SIG-M5 treated with dmso at 0.1 percent for 504 hours (cell line): ENCODE results near the gene LTBP1.
"Not testable (repeated sequence)": the region's sequence is repeated elsewhere in the genome, so short reads cannot be mapped to it uniquely, and the experiment has no call there.

Source experiments
- DNase-seq: peaks from one replicate; lab custom pipeline; 2025; ENCODE audit not compliant: unreplicated experiment; lab: John Stamatoyannopoulos, UW

LTBP1 gene

DNA sequence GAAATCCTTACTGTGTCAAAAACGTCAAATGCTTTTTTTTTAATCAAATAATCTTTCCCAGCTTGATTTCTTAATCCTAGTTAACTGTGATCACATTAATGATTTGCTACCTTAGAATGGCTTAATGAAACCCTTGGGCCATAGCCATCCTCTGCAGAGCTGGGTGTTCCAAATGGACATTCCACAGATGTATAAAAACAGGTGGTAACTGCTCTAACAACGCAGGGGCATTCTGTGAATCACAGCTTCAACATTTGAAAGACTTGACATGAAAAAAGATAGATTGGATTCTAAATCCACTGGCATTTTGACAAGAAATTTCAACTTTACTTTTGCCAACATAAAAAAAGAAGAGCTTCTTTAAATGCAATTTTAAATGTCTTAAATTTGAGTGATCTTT lies 459.9 kb downstream of the LTBP1 start:
- DNase-seq, result no peak

DNA sequence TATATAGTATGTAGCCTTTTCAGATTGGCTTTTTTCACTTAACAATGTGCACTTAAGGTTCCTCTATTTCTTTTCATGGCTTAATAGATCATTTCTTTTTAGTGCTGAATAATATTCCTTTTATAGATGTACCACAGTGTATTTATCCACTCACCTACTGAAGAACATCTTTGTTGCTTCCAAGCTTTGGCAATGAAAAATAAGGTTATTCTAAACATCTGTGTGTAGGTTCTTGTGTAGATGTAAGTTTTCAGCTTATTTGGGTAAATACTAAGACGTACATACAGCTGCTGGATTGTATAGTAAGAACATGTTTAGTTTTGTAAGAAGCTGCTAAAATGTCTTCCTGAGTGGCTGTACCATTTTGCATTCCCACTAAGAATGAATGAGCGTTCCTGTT lies 461.4 kb downstream of the LTBP1 start:
- DNase-seq, result no peak

DNA sequence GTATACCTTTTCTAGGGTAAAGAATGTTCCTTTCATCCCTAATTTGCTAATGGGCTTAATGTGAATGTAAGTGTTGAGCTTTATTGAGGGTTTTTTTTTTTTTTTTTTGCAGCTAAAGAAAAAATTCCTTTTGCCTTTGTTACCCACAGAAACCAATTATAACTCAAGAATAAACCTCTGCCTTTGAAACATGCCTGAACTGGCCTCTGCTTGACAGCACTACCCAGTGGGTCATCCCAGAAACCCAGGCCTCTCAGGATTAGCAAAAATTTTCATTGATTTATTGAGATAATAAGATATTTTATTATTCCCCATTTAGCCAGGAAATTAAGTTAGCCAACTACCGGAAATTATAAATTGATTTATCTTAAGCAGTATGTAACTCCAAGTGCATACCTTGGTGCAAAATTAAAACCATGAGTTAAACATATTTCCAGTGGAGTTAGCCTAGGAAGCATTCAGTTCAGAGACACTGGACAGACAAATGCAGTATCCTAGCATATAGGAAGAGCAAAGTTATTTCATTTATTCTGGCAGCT lies 462.7 kb downstream of the LTBP1 start:
- no peak for DNase-seq

- DNase-seq, result peak; percentile 55
Measured at GRCh38 chr2:33411765-33412164, 465.0 kb downstream of the LTBP1 start.

- DNase-seq, result peak; percentile 33
Measured at GRCh38 chr2:33412920-33413319, 466.2 kb downstream of the LTBP1 start.

DNA sequence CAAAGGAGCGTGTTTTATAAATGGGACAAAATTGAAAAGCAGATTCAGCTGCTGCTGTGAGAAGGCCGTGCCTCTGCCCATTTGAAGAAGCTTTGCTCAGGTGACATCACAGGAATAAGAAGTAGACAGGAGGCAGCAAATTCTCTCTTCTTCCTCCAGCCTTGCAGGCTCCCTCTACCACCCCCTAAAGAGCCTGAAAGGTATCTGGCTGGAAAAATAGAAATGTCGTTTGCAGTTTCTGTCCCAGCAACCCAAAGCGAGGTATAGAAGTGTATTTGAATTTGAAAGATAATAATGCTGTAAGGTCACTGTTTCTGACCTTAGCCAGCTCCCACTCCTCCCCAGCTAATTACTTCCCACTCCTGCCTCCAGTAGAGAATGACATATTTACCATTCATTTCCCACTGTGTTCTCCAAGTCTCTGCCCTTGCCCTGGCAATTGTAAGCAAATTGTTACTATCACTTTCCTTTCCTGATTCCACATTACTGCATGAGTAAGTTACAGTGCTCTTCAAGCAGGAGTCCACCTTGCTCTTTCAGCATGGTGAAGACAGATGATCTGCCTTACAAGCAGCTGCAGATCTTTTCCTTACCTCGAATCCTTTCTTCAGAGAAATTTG lies 472.9 kb downstream of the LTBP1 start:
- DNase-seq, result no peak

DNA sequence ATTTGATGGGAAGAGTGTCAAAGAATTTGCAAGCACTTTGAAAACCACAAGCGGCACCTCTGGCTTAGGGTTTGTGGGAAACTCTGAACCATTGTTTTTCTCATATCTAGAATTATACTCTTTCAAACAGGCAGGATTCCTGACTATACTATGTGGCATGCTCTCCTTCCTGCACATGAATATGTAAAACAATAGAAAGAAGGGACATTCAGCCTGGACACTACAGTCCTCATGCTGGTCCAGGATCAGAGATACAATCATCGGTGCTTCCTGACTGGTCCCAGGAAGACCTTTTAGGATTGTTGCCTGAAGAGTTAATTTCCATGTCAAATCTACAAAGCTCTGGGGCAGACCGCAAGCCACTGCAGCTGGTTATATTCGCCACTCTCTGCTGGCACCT lies 474.0 kb downstream of the LTBP1 start:
- DNase-seq, result no peak

DNA sequence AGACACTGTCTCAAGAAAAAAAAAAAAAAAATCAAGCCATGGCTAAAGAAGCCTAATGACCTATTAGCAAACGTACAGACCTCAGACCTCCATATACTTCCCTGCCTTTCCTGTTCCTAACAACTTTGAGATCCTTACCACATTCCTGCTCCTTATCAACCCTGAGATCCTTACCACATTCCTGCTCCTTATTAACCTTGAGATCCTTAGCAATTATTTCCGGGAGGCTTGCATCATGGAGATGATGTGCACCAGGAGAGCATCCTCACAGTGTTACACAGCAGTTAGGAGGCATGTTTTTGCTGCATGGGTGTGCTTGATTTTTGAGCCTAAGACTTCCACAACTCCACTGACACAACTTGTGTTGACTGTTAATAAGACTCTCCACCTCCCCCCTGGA lies 475.1 kb downstream of the LTBP1 start:
- peak; percentile 17 for DNase-seq

DNA sequence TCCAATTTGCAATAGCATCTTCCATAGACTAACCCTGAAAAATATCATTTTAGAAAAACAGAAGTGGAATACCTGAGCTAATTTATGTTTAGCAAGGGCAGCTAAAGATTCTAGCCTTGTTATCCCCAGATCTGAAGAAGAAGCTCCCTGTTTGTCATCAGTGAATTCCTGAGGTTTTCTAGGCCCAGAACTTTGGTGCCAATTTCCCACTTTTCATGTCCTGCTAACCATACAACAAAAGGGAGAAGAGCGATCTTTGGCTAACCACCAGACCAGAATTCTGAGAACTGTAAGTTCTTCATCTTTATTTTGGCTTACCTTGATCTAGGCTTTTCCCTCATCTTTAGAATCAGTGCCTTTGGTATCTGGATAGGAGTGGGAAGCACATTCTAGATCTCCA lies 478.4 kb downstream of the LTBP1 start:
- DNase-seq, result no peak

DNA sequence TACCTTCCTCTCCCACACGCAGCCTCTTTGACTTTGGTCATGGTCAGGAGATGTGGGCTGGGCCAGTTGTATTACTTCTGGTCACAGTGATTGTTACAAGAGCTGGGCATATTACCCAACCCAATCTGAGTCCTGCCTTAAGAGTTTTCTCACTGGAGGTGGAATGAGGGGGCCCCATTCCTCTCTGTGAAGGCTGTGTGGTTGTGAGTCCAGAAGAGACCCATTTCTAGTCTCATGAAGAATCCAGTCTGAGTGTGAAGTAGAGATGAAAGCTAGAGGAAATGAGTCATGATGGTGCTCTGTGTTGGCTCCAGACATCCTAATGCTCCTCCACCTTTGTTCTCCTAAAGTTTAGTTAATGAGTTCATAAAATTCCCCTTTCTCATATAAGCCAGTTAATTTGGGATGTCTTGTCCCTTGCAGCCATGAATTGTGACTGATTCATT lies 478.9 kb downstream of the LTBP1 start:
- no peak for DNase-seq

DNA sequence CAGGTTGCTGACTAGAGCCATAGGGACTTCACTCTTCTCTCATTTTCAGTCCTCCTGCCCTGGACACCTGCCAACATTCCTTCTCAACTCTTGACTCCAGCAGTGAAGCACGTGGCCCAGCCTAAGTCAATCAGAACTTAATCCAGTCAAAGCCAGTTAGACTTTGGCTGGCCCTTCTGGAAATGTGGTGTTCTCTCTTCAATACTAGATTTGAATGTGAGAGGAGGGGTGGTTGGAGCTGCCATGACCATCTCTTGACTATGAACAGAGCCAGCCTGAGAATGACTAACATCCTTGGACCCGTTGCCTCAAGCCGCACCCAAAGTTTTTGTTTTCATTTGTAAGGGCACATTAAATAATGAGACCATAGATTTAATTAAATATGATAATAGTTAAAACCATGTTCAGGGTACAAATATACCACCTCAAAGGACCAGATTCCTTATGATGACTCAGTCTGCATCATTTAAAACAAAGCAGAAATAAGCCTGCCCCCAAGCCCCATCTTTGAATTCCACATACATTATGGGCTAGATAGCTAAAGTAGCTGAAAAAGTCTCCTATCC lies 480.0 kb downstream of the LTBP1 start:
- no peak for DNase-seq

DNA sequence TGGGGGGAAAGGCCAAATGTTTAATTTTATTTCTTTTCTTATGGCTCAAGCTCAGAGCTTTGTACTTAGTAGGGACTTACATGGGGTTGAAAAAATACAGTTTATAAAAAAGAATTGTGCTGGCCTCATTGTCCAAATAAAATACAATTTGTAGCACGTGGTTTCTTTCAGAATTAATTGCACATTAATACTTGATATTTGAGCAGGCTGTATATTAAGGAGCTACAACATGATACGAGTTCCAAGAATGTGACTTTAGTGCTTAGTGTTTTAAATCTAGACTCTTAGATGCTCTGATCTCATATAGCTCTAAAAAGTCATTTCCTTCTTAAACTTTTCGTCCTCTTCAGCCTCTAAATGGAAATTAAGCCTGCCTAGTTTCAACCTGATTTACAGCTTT lies 483.3 kb downstream of the LTBP1 start:
- no peak for DNase-seq

DNA sequence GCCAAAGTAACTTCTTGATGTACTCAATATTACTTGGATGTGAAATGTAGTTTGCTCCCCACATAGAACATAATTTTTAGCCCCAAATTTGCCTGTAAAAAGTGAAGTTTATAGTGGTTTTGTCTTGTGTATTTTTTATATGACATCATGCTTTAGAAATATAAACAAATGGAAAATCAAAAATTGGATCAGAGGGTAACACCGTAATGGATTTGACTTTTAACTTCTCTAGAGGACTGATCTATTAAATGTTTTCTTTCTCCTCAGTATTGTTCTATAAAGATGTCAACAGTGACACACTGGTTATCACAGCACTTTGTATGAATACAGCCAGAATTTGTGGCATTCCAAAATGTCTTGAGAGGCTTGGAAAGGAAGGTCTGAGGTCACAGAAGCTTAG lies 484.1 kb downstream of the LTBP1 start:
- no peak for DNase-seq

GRCh38 chr2:33432871-33433270 lies 486.1 kb downstream of the LTBP1 start:
- DNase-seq, result no peak

GRCh38 chr2:33433279-33434235 lies 486.8 kb downstream of the LTBP1 start:
- DNase-seq, result no peak

GRCh38 chr2:33435518-33435917 lies 488.8 kb downstream of the LTBP1 start:
- no peak for DNase-seq

DNA sequence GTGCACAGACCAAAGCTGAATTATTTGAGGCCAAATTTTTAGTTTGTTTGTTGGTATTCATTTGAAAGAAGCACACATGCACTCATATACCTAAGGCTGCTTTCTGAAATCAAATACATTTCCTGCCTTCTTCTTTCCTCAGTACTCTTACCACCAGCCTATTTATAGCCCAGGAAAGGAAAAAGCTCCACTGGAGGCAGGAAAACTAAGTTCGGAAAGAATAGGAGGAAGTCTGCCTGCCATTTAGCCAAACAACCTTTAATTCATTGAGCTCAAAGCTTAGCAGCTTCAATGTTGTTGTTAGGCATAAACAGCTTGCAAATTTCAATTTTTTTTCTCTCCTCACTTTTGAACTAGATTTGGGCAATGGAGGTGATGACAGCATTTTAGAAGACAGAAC lies 489.3 kb downstream of the LTBP1 start:
- DNase-seq, result no peak

- DNase-seq, result no peak
Measured at GRCh38 chr2:33437297-33437696, 490.5 kb downstream of the LTBP1 start.

GRCh38 chr2:33437815-33438214 lies 491.1 kb downstream of the LTBP1 start:
- no peak for DNase-seq

- peak; percentile 78 for DNase-seq
Measured at GRCh38 chr2:33441235-33441810, 494.6 kb downstream of the LTBP1 start.

DNA sequence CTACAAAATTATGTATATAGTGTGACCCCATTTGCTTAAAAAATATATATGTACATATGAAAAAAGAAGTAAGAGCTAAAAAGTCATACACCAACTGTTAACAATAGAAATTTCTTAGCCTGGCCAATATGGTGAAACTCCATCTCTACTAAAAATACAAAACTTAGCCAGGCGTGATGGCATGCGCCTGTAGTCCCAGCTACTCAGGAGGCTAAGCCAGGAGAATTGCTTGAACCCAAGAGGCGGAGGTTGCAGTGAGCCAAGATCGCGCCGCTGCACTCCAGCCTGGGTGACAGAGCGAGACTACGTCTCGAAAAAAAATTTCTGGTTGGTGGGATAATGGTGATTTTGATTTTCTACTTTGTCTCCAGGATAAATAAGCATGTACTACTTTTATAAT lies 495.3 kb downstream of the LTBP1 start:
- DNase-seq, result not testable (repeated sequence)
